H1 (cell line): ENCODE data around the gene PEX5L. TPM values are rescaled to one million over a fixed set of nuclear protein-coding genes. Genes with fewer than 3 reads are reported as not detected.

Experiments used
- CTCF ChIA-PET: fragments of 300-600 bp; sonication (Branson Sonifier 250); formaldehyde crosslinking; loops from one replicate; lab custom pipeline; 2021; ENCODE audit not compliant: partially characterized antibody; lab: Charles Lee
- POLR2A ChIA-PET: fragments of 300-600 bp; sonication (Branson Sonifier 250); formaldehyde crosslinking; loops from one replicate; lab custom pipeline; 2021; ENCODE audit warnings: inconsistent platforms; ENCODE audit not compliant: partially characterized antibody; lab: Charles Lee
- DNase-seq, 2 experiments: peaks; one replicate each; pipeline versions ENCODE4 v3.0.0 to v3.0.0-alpha.2; 2010 to 2022; ENCODE audit warnings: low spot score in 2 of 2, low read depth in 1 of 2, mixed read lengths in 1 of 2
- FAIRE-seq: peaks from 2 replicates; lab custom pipeline; 2011; peaks lifted over from hg19 to GRCh38; lab: Jason Lieb, UNC
- H2AFZ ChIP-seq: 2 replicates; pipeline ENCODE4 v1.8.1; 2012; ENCODE audit warnings: low read length, inconsistent platforms
- H2AK5ac ChIP-seq: 2 replicates; pipeline ENCODE4 v1.6.1; 2013; ENCODE audit warnings: low read depth, low read length
- H2BK120ac ChIP-seq: replicated peaks from 2 replicates; pipeline ENCODE3; 2013; ENCODE audit warnings: low read depth, low read length, inconsistent platforms
- H2BK12ac ChIP-seq: 2 replicates; pipeline ENCODE4 v1.6.1; 2013; ENCODE audit warnings: low read depth, low read length
- H2BK15ac ChIP-seq: 2 replicates; pipeline ENCODE4 v1.6.1; 2013; ENCODE audit warnings: low read length
- H2BK20ac ChIP-seq: 2 replicates; pipeline ENCODE4 v1.6.1; 2013; ENCODE audit warnings: low read length
- H2BK5ac ChIP-seq: 2 replicates; pipeline ENCODE4 v1.6.1; 2013; ENCODE audit warnings: low read depth, low read length
- H3K14ac ChIP-seq: 2 replicates; pipeline ENCODE4 v1.6.1; 2013; ENCODE audit warnings: inconsistent platforms; ENCODE audit not compliant: insufficient read length
- H3K18ac ChIP-seq: 2 replicates; pipeline ENCODE4 v1.6.1; 2013; ENCODE audit warnings: low read length; ENCODE audit errors: extremely low read depth
- H3K23ac ChIP-seq: 2 replicates; pipeline ENCODE4 v1.6.1; 2013; ENCODE audit warnings: inconsistent platforms; ENCODE audit not compliant: insufficient read length
- H3K23me2 ChIP-seq: 2 replicates; pipeline ENCODE4 v1.6.1; 2013; ENCODE audit warnings: low read depth, low read length
- H3K27ac ChIP-seq: 2 replicates; pipeline ENCODE4 v1.6.1; 2011; ENCODE audit warnings: low read depth, low read length, inconsistent platforms
- H3K27me3 ChIP-seq, 4 experiments: replicated peaks in 1 of 4; 1 replicate in 1 of 4; 2 replicates in 3 of 4; pipeline versions ENCODE4 v1.6.1 to v1.8.1; 2011 to 2013; ENCODE audit warnings: low read length in 3 of 4, mild to moderate bottlenecking in 3 of 4, inconsistent platforms in 2 of 4, mixed read lengths in 2 of 4, moderate library complexity in 1 of 4; ENCODE audit not compliant: control insufficient read depth in 3 of 4, insufficient read depth in 3 of 4; ENCODE audit errors: extremely low read depth in 1 of 4
- H3K36me3 ChIP-seq, 4 experiments: 2 replicates each; pipeline versions ENCODE4 v1.6.1 to v1.8.1; 2011 to 2013; ENCODE audit warnings: mild to moderate bottlenecking in 4 of 4, low read length in 3 of 4, moderate library complexity in 2 of 4, control low read depth in 1 of 4, inconsistent platforms in 1 of 4; ENCODE audit not compliant: insufficient read depth in 4 of 4, control insufficient read depth in 2 of 4
- H3K4ac ChIP-seq: replicated peaks from 2 replicates; pipeline ENCODE3; 2013; ENCODE audit warnings: low read length, low read depth, mixed read lengths, inconsistent platforms; ENCODE audit not compliant: insufficient read length
- H3K4me1 ChIP-seq, 4 experiments: replicated peaks in 1 of 4; 1 replicate in 1 of 4; 2 replicates in 3 of 4; pipeline versions ENCODE4 v1.6.1 to v1.8.1; 2011 to 2013; ENCODE audit warnings: low read length in 3 of 4, inconsistent platforms in 2 of 4, mixed read lengths in 1 of 4; ENCODE audit not compliant: insufficient read depth in 4 of 4, control insufficient read depth in 3 of 4
- H3K4me2 ChIP-seq, 2 experiments: 2 replicates each; pipeline versions ENCODE4 v1.6.1 to v1.8.1; 2011 to 2013; ENCODE audit warnings: low read depth in 2 of 2, low read length in 2 of 2, control low read depth in 1 of 2, inconsistent platforms in 1 of 2, mild to moderate bottlenecking in 1 of 2; ENCODE audit not compliant: insufficient read depth in 1 of 2
- H3K4me3 ChIP-seq, 4 experiments: fragments of 200-600, 300-600 bp in 1 of 4; sonication (generic), shearing (Covaris generic), sonication (Bioruptor Twin) in 1 of 4; 2 replicates each; pipeline versions ENCODE4 v1.5.1 to v1.8.1; 2011 to 2016; ENCODE audit warnings: low read length in 4 of 4, low read depth in 3 of 4, control low read depth in 2 of 4, inconsistent platforms in 2 of 4, mild to moderate bottlenecking in 2 of 4, mixed read lengths in 1 of 4, moderate library complexity in 1 of 4; ENCODE audit not compliant: insufficient read depth in 2 of 4; ENCODE audit errors: extremely low read depth in 1 of 4
- H3K56ac ChIP-seq: replicated peaks from 2 replicates; pipeline ENCODE3; 2013; ENCODE audit warnings: low read depth, mild to moderate bottlenecking, mixed read lengths, low read length, inconsistent platforms; ENCODE audit not compliant: insufficient read length
- H3K79me1 ChIP-seq: 2 replicates; pipeline ENCODE4 v1.6.1; 2013; ENCODE audit warnings: low read depth, low read length, control low read depth
- H3K79me2 ChIP-seq, 2 experiments: 2 replicates each; pipeline versions ENCODE4 v1.6.1 to v1.8.1; 2012 to 2013; ENCODE audit warnings: low read length in 2 of 2, mild to moderate bottlenecking in 2 of 2, inconsistent platforms in 1 of 2; ENCODE audit not compliant: insufficient read depth in 2 of 2, control insufficient read depth in 1 of 2
- H3K9ac ChIP-seq, 4 experiments: replicated peaks in 1 of 4; 1 replicate in 1 of 4; 2 replicates in 3 of 4; pipeline versions ENCODE4 v1.6.1 to v1.8.1; 2011 to 2013; ENCODE audit warnings: low read depth in 3 of 4, low read length in 3 of 4, control low read depth in 2 of 4, mild to moderate bottlenecking in 2 of 4, moderate library complexity in 2 of 4, inconsistent platforms in 1 of 4; ENCODE audit errors: extremely low read depth in 1 of 4
- H3K9me3 ChIP-seq, 2 experiments: 2 replicates each; pipeline versions ENCODE4 v1.6.1 to v1.8.1; 2012 to 2013; ENCODE audit warnings: mild to moderate bottlenecking in 2 of 2, moderate library complexity in 2 of 2, control low read depth in 1 of 2, inconsistent platforms in 1 of 2, low read depth in 1 of 2, low read length in 1 of 2, mixed read lengths in 1 of 2; ENCODE audit not compliant: insufficient read depth in 2 of 2
- H4K20me1 ChIP-seq, 2 experiments: replicated peaks in 1 of 2; 2 replicates each; pipeline versions ENCODE3 to v1.8.1; 2011 to 2013; ENCODE audit warnings: inconsistent platforms in 2 of 2, low read length in 2 of 2, mild to moderate bottlenecking in 1 of 2; ENCODE audit not compliant: insufficient read depth in 2 of 2, control insufficient read depth in 1 of 2
- H4K5ac ChIP-seq: 2 replicates; pipeline ENCODE4 v1.6.1; 2013; ENCODE audit warnings: low read length, low read depth, mixed read lengths, inconsistent platforms; ENCODE audit not compliant: insufficient read length
- H4K8ac ChIP-seq: 2 replicates; pipeline ENCODE4 v1.8.0; 2013; ENCODE audit warnings: mild to moderate bottlenecking, moderate library complexity, low read length, inconsistent platforms; ENCODE audit not compliant: insufficient read depth; ENCODE audit errors: extremely low read depth
- H4K91ac ChIP-seq: replicated peaks from 2 replicates; pipeline ENCODE3; 2013; ENCODE audit warnings: low read length, mixed read lengths, inconsistent platforms; ENCODE audit not compliant: insufficient read length
- ASH2L ChIP-seq: fragments of 200-600, 300-600 bp; sonication (generic); IDR thresholded peaks from one replicate; pipeline ENCODE4 v1.7.1; 2017; ENCODE audit warnings: low read length
- BRCA1 ChIP-seq: IDR thresholded peaks from 2 replicates; pipeline ENCODE4 v1.6.1; 2012; ENCODE audit warnings: low read depth, low read length, improper control_type of control experiment
- CBX8 ChIP-seq: fragments of 300-800, 300-1000 bp; sonication (generic); IDR thresholded peaks from 2 replicates; pipeline ENCODE4 v1.7.1; 2016; ENCODE audit warnings: low read depth, low read length, borderline replicate concordance
- GABPA ChIP-seq: IDR thresholded peaks from 2 replicates; pipeline ENCODE4 v1.6.1; 2011; ENCODE audit warnings: mild to moderate bottlenecking, low read length, moderate library complexity, borderline replicate concordance; ENCODE audit not compliant: insufficient read depth
- HDAC6 ChIP-seq: IDR thresholded peaks from one replicate; pipeline ENCODE4 v1.7.1; 2012; ENCODE audit warnings: low read depth, mild to moderate bottlenecking, inconsistent platforms, low read length, moderate library complexity
- JUN ChIP-seq: IDR thresholded peaks from 2 replicates; pipeline ENCODE4 v1.6.1; 2011; ENCODE audit warnings: low read depth, mild to moderate bottlenecking, improper control_type of control experiment, low read length
- JUND ChIP-seq: IDR thresholded peaks from 2 replicates; pipeline ENCODE4 v1.6.1; 2011; ENCODE audit warnings: mild to moderate bottlenecking, improper control_type of control experiment, low read length
- POLR2A ChIP-seq, 2 experiments: IDR thresholded peaks; 1 replicate in 1 of 2; 2 replicates in 1 of 2; pipeline ENCODE4 v1.6.1; 2011; ENCODE audit warnings: low read depth in 2 of 2, low read length in 2 of 2, mild to moderate bottlenecking in 2 of 2; ENCODE audit errors: control extremely low read depth in 1 of 2
- RBBP5 ChIP-seq: IDR thresholded peaks from 2 replicates; pipeline ENCODE4 v1.7.1; 2012; ENCODE audit warnings: low read depth, mild to moderate bottlenecking, inconsistent platforms, low read length, moderate library complexity, borderline replicate concordance
- TAF7 ChIP-seq: optimal IDR thresholded peaks from 2 replicates; pipeline ENCODE3; 2011; ENCODE audit warnings: low read depth, mild to moderate bottlenecking, inconsistent platforms, low read length, moderate library complexity, borderline replicate concordance
- TBP ChIP-seq: IDR thresholded peaks from 2 replicates; pipeline ENCODE4 v1.6.1; 2011; ENCODE audit warnings: low read depth, low read length, improper control_type of control experiment
- WGBS, 2 experiments: shearing (Covaris generic) in 1 of 2; methylation state at CpG; one replicate each; pipeline versions ENCODE4 v1.1.6 to v1.1.7; 2013 to 2015; ENCODE audit warnings: low lambda C conversion rate in 2 of 2, mixed read lengths in 2 of 2, inconsistent platforms in 1 of 2, low coverage in 1 of 2, missing lambda C conversion rate in 1 of 2; ENCODE audit not compliant: insufficient replicate concordance in 2 of 2, insufficient coverage in 1 of 2, insufficient read length in 1 of 2; ENCODE audit errors: extremely low coverage in 1 of 2, missing lambda C conversion rate in 1 of 2; 5-methylcytosine and 5-hydroxymethylcytosine counted together
- polyA plus RNA-seq, 7 experiments: library from polyadenylated mRNA; depleted of rRNA in 3 of 7; stranded (reverse) in 5 of 7; unstranded in 2 of 7; fragments of >200 nt in 5 of 7; fragments of 200-250 nt in 2 of 7; gene quantifications; 1 replicate in 5 of 7; 2 replicates in 1 of 7; 4 replicates in 1 of 7; pipeline versions ENCODE4 v1.2.1 to v1.2.3, GENCODE V29; 2011 to 2013; ENCODE audit warnings: missing spikeins in 2 of 7, mixed read lengths in 2 of 7
- total RNA-seq: library from RNA; stranded (reverse); fragmentation: NEBNext Ultra II Directional; extraction: Animal tissue kit (Norgen Biotek cat#: 25700); gene quantifications from 2 replicates; pipeline ENCODE4 v1.2.1, GENCODE V29; 2021
- TF ChIP-seq, protein P1 (sequence below): IDR thresholded peaks from 2 replicates; pipeline ENCODE4 v1.6.1; 2011; ENCODE audit warnings: low read length, improper control_type of control experiment
- TF ChIP-seq, protein P2 (sequence below): IDR thresholded peaks from 2 replicates; pipeline ENCODE4 v1.6.1; 2012; ENCODE audit warnings: inconsistent platforms

The PEX5L gene
- total and polyA plus RNA-seq, 2 of the 8 experiments (the other 6 are each of a cell fraction or from before 2014, with no cell fraction given): 0.80 to 4.2 TPM

DNA sequence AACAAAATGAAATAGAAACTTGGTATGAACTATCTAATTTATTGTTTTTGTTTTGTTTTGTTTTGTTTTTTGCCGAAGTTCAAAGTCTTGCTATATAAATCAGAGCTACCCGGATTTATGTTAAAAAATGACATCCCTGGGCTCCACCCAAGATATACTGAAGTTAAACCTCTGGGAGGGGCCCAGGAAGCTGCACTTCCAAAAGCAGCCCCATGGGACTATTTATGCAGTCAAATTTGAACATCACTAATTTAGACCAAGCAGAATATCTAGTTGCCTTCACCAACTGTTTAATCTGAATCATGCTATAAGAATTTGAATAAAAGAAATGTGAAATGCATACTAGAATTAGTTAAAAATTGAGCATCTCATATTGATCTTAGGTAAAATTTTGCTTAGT is 32.2 kb downstream of the PEX5L start:
- no peak overlapping the region for H3K4me2 ChIP-seq
- 89% methylated on average over 2 of the region's 2 CpGs; no CpG with 5 or more reads in 1 of the 2 experiments for WGBS, 2 experiments
- H3K27me3 ChIP-seq: peaks cover 0 to 1% (median 0%) of the 10 kb centered on the region in 4 experiments; a peak in 1 of 7 replicates
- no peak overlapping the region for H3K14ac ChIP-seq
- CTCF ChIA-PET: interaction anchor here (0.8 to 1.8 kb wide), 3 partner anchors 13 to 110 kb away, joined by 3 to 5 read pairs (median 3); no protein-coding TSS in a partner anchor
- H3K4me3 ChIP-seq: no peak overlapping the region
- no peak overlapping the region for H4K8ac ChIP-seq
- H3K4me1 ChIP-seq: no peaks in the 10 kb centered on the region
- H3K79me2 ChIP-seq: no peaks in the 10 kb centered on the region
- H3K56ac ChIP-seq: no peak overlapping the region
- H3K9ac ChIP-seq: no peak overlapping the region
- DNase-seq (no peak), FAIRE-seq (no peak)
- H3K23me2 ChIP-seq: no peaks in the 10 kb centered on the region
- no peak overlapping the region for H2AFZ ChIP-seq
- H3K4ac ChIP-seq: no peak overlapping the region
- no peak overlapping the region for H3K18ac ChIP-seq
- peaks cover 10 to 16% of the 10 kb centered on the region in 2 experiments; a peak in 2 of 4 replicates for H3K9me3 ChIP-seq
- POLR2A ChIA-PET: no interaction called here
- H2BK5ac ChIP-seq: no peak overlapping the region
- no peak overlapping the region for H4K5ac ChIP-seq
- no peak overlapping the region for H3K23ac ChIP-seq
- H4K91ac ChIP-seq: no peak overlapping the region
- H3K79me1 ChIP-seq: no peaks in the 10 kb centered on the region
- H2BK15ac ChIP-seq: no peak overlapping the region
- no peak overlapping the region for H2BK120ac ChIP-seq
- H2BK12ac ChIP-seq: no peak overlapping the region
- H2AK5ac ChIP-seq: no peak overlapping the region
- H3K27ac ChIP-seq: no peak overlapping the region
- H4K20me1 ChIP-seq: no peaks in the 10 kb centered on the region
- peaks cover 0 to 2% (median 0%) of the 10 kb centered on the region in 4 experiments; a peak in 2 of 8 replicates for H3K36me3 ChIP-seq
- no peak overlapping the region for H2BK20ac ChIP-seq
- TF ChIP-seq TBP: no peak
- no peak for TF ChIP-seq JUND
- TF ChIP-seq, protein P1, sequence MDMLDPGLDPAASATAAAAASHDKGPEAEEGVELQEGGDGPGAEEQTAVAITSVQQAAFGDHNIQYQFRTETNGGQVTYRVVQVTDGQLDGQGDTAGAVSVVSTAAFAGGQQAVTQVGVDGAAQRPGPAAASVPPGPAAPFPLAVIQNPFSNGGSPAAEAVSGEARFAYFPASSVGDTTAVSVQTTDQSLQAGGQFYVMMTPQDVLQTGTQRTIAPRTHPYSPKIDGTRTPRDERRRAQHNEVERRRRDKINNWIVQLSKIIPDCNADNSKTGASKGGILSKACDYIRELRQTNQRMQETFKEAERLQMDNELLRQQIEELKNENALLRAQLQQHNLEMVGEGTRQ: no peak
- TF ChIP-seq HDAC6: no peak
- no peak for TF ChIP-seq GABPA
- TF ChIP-seq POLR2A (IDR thresholded peaks at IDR 0.05; ENCODE audit: control extremely low read depth in 1 of 2, low read depth in 2 of 2, low read length in 2 of 2): no peak
- no peak for TF ChIP-seq BRCA1
- TF ChIP-seq CBX8: no peak
- TF ChIP-seq TAF7: no peak
- no peak for TF ChIP-seq JUN
- TF ChIP-seq ASH2L: no peak
- no peak for TF ChIP-seq RBBP5
- TF ChIP-seq, protein P2, sequence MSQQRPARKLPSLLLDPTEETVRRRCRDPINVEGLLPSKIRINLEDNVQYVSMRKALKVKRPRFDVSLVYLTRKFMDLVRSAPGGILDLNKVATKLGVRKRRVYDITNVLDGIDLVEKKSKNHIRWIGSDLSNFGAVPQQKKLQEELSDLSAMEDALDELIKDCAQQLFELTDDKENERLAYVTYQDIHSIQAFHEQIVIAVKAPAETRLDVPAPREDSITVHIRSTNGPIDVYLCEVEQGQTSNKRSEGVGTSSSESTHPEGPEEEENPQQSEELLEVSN: no peak
